SK-N-SH treated with all-trans-retinoic acid at 6 μM for 48 hours (cell line): Measurements from ENCODE around the gene CCSER1.

Source experiments
- OSR1 ChIP-seq: fragments of 250-450 bp; sonication (Bioruptor Pico); IDR thresholded peaks from 2 replicates; pipeline ENCODE4 v1.8.0; 2022; ENCODE audit warnings: moderate library complexity, mild to moderate bottlenecking, inconsistent platforms
- TCF4 ChIP-seq: fragments of 250-450 bp; sonication (Bioruptor Pico); IDR thresholded peaks from 2 replicates; pipeline ENCODE4 v1.8.0; 2021; ENCODE audit warnings: mild to moderate bottlenecking, moderate library complexity, borderline replicate concordance
- ZNF8 ChIP-seq: fragments of 450-650 bp; formaldehyde crosslinking; IDR thresholded peaks from 2 replicates; pipeline ENCODE4 v1.5.0; 2020; ENCODE audit warnings: mild to moderate bottlenecking, moderate library complexity
- TF ChIP-seq, protein P1 (sequence below): fragments of 250-450 bp; sonication (Bioruptor Pico); IDR thresholded peaks from 2 replicates; pipeline ENCODE4 v1.8.0; 2020; ENCODE audit warnings: mild to moderate bottlenecking, moderate library complexity, borderline replicate concordance

DNA sequence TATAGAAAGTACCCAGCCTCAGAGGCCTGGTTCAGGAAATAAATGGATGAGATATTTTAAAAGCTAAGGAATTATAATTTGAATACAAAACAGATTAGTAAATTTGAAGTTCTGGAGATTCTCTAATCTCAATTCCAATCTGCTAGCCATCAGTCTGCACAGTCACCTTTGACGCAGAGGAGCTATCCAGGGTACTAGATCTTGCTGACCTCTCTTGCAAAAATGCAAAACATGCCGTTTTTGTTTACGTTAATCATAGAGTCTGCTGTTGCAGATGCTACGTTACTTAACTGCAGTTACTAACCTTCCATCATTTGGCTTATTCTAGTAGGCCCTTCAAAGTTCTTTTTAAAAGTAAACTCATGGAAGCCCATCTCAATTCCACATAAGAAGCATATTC lies 10.4 kb downstream of the CCSER1 start:
- no peak for TF ChIP-seq TCF4 (CRISPR knock-in tag)
- TF ChIP-seq, protein P1, sequence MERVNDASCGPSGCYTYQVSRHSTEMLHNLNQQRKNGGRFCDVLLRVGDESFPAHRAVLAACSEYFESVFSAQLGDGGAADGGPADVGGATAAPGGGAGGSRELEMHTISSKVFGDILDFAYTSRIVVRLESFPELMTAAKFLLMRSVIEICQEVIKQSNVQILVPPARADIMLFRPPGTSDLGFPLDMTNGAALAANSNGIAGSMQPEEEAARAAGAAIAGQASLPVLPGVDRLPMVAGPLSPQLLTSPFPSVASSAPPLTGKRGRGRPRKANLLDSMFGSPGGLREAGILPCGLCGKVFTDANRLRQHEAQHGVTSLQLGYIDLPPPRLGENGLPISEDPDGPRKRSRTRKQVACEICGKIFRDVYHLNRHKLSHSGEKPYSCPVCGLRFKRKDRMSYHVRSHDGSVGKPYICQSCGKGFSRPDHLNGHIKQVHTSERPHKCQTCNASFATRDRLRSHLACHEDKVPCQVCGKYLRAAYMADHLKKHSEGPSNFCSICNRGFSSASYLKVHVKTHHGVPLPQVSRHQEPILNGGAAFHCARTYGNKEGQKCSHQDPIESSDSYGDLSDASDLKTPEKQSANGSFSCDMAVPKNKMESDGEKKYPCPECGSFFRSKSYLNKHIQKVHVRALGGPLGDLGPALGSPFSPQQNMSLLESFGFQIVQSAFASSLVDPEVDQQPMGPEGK (CRISPR knock-in tag), result no peak
- TF ChIP-seq OSR1, result no peak
- TF ChIP-seq ZNF8, result no peak
